Urinary bladder (tissue), 4 donors: ENCODE data around the gene TSPAN12. TPM values are rescaled to one million over a fixed set of nuclear protein-coding genes. Genes with fewer than 3 reads are reported as not detected.
A peak's percentile ranks its signal among the peaks of the same experiment; 100 is the strongest.
"Not testable (repeated sequence)": the region's sequence is repeated elsewhere in the genome, so short reads cannot be mapped to it uniquely, and the experiment has no call there.

ENCODE experiments used
- DNase-seq: peaks from one replicate; pipeline ENCODE4 v3.0.0-alpha.2; 2015; ENCODE audit errors: extremely low spot score
- H3K27ac ChIP-seq: one replicate; pipeline ENCODE4 v1.5.1; 2013; ENCODE audit warnings: low read depth, mild to moderate bottlenecking, moderate library complexity
- H3K36me3 ChIP-seq: one replicate; pipeline ENCODE4 v1.6.1; 2013; ENCODE audit warnings: mild to moderate bottlenecking, moderate library complexity; ENCODE audit not compliant: insufficient read depth
- H3K4me1 ChIP-seq: one replicate; pipeline ENCODE4 v1.6.1; 2013; ENCODE audit warnings: mild to moderate bottlenecking, moderate library complexity; ENCODE audit not compliant: insufficient read depth
- H3K4me3 ChIP-seq: one replicate; pipeline ENCODE4 v1.5.1; 2013; ENCODE audit warnings: low read depth, low read length
- WGBS: extraction: QIAGEN DNeasy Blood & Tissue Kit; methylation state at CpG from one replicate; pipeline ENCODE4 v1.1.7; 2013; 5-methylcytosine and 5-hydroxymethylcytosine counted together
- polyA plus RNA-seq: library from polyadenylated mRNA; stranded (reverse); fragments of 200-250 nt; gene quantifications from one replicate; pipeline ENCODE4 v1.2.3, GENCODE V29; 2013
- total RNA-seq: library from RNA; depleted of rRNA; stranded (reverse); fragments of >200 nt; gene quantifications from one replicate; pipeline ENCODE4 v1.2.3, GENCODE V29; 2014
- donor health status: healthy with polysubstance abuse.
- donor health status: healthy.

The TSPAN12 gene
- total RNA-seq (29.4 TPM), polyA plus RNA-seq (13.8 TPM)

- peaks cover 1% of the 10 kb centered on the region for H3K4me1 ChIP-seq
- H3K27ac ChIP-seq: peak within 1 kb of the TSS; percentile 92
- WGBS: under 1% methylated on average over 71 of the region's 71 CpGs
- no peaks in the 10 kb centered on the region for H3K36me3 ChIP-seq
- peak; percentile 52 for DNase-seq
- H3K4me3 ChIP-seq: peak within 1 kb of the TSS; percentile 78
Measured at GRCh38 chr7:120857588-120858573, at the start of gene TSPAN12. TSPAN12 (minus strand) TSS chr7:120858144; CDS start chr7:120856763, 1,381 bp downstream.

GRCh38 chr7:120898715-120899499, 41.0 kb upstream of the TSPAN12 start:
- 43% methylated on average over 4 of the region's 4 CpGs for WGBS
- no peaks in the 10 kb centered on the region for H3K4me1 ChIP-seq
- no peak for DNase-seq
- no peaks in the 10 kb centered on the region for H3K36me3 ChIP-seq
- no peak overlapping the region for H3K4me3 ChIP-seq
- H3K27ac ChIP-seq: no peak overlapping the region

DNA sequence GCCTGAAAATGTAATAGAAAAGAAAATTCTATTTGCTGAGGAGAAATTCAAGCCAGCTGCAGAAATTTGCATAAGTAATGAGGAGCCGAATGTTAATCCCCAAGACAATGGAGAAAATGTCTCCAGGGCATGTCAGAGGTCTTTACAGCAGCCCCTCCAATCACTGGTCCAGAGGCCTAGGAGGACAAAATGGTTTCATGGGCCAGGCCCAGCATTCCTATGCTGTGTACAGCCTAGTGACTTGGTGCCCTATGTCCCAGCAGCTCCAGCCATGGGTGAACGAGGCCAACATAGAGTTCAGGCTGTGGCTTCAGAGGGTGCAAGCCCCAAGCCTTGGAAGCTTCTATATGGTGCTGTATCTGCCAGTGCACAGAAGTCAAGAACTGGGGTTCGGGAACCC, 37.3 kb upstream of the TSPAN12 start:
- not testable (repeated sequence) for H3K36me3 ChIP-seq, H3K4me3 ChIP-seq, H3K4me1 ChIP-seq, H3K27ac ChIP-seq, DNase-seq
- WGBS: 91% methylated on average over 3 of the region's 3 CpGs

- H3K27ac ChIP-seq, H3K4me1 ChIP-seq, H3K4me3 ChIP-seq, H3K36me3 ChIP-seq, DNase-seq: not testable (repeated sequence)
- 78% methylated on average over 4 of the region's 4 CpGs for WGBS
Measured at GRCh38 chr7:120885602-120886001, 27.7 kb upstream of the TSPAN12 start.

- 70% methylated on average over 4 of the region's 4 CpGs for WGBS
- no peak for DNase-seq
Measured at GRCh38 chr7:120877701-120878100, 19.8 kb upstream of the TSPAN12 start.

DNA sequence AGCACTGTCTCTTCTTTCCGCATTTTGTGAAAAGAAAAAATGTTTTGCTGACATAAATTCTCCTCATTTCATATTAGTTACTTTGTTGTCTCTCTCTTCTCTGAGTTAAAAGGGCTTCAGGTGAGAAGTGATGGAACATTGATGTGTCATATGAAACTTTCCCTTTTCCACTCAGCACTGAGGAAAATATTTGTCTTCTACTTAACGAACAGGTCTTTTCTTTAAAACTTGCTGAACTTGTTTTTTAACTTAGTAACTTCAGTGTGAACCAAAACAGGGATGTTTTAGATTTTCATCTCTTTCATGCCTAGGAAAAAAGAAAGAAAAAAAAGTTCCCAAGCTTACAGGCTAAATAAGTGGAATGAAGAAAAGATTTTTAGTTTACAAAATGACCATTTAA, 19.0 kb upstream of the TSPAN12 start:
- Histone ChIP-seq H3K4me1 (no peaks in the 10 kb centered on the region), H3K4me3 (no peak overlapping the region), H3K27ac (no peak overlapping the region), H3K36me3 (no peaks in the 10 kb centered on the region)
- WGBS: 76% methylated on average over 2 of the region's 2 CpGs
- no peak for DNase-seq

More at GRCh38 chr7:120877701-120878100, 19.8 kb upstream of the TSPAN12 start:
- Histone ChIP-seq H3K4me3 (no peak overlapping the region), H3K36me3 (no peaks in the 10 kb centered on the region), H3K27ac (no peak overlapping the region), H3K4me1 (no peaks in the 10 kb centered on the region)

DNA sequence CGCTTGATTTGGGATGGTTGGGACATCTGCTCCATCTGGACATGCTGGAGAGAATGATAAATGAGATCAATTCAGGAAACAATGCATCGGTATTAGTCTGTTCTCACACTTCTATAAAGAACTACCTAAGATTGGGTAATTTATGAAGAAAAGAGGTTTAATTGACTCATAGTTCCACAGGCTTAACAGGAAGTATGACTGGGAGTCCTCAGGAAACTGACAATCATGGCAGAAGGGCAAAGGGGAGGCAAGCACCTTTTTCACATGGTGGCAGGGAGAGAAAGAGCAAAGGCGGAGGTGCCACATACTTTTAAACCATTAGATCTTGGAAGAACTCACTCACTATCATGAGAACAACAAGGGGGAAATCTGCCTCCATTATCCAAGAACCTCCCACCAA, 16.8 kb upstream of the TSPAN12 start:
- no peaks in the 10 kb centered on the region for H3K4me1 ChIP-seq
- no peak overlapping the region for H3K4me3 ChIP-seq
- no peaks in the 10 kb centered on the region for H3K36me3 ChIP-seq
- no peak for DNase-seq
- WGBS: 90% methylated on average over 3 of the region's 3 CpGs
- no peak overlapping the region for H3K27ac ChIP-seq

DNA sequence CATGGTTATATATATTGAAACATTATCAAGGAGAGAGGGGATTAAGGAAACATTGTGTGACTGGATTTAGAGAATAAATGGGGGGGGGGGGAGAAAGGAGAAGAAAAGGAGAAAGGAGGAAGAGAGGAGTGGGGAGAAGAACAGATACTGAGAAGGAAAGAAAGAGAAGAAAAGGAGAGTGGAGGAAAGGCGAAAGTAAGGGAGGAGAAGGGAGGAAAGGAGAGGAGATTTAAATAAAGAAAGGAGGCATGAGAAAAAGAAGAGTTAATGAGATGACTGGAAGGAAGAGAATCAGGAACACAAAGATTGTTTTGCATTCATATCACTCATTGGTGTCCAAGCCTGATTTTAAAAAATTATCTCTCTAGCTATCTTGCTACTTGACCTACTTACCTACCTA, 16.1 kb upstream of the TSPAN12 start:
- WGBS: 85% methylated on average over 1 of the region's 1 CpG

GRCh38 chr7:120873401-120873800, 15.5 kb upstream of the TSPAN12 start:
- 84% methylated on average over 4 of the region's 4 CpGs for WGBS
- no peaks in the 10 kb centered on the region for H3K4me1 ChIP-seq

More for the DNA sequence above, 16.1 kb upstream of the TSPAN12 start:
- H3K4me1 ChIP-seq: no peaks in the 10 kb centered on the region
- no peak overlapping the region for H3K4me3 ChIP-seq
- H3K27ac ChIP-seq: peak overlapping the region; percentile 23
- no peak for DNase-seq
- H3K36me3 ChIP-seq: no peaks in the 10 kb centered on the region

GRCh38 chr7:120869700-120870099, 11.8 kb upstream of the TSPAN12 start:
- Histone ChIP-seq H3K4me3 (no peak overlapping the region), H3K36me3 (no peaks in the 10 kb centered on the region), H3K4me1 (no peaks in the 10 kb centered on the region), H3K27ac (no peak overlapping the region)
- 67% methylated on average over 2 of the region's 2 CpGs for WGBS
- DNase-seq: no peak

More at GRCh38 chr7:120873401-120873800, 15.5 kb upstream of the TSPAN12 start:
- DNase-seq: no peak
- no peak overlapping the region for H3K27ac ChIP-seq
- no peak overlapping the region for H3K4me3 ChIP-seq
- H3K36me3 ChIP-seq: no peaks in the 10 kb centered on the region

- DNase-seq: no peak
- H3K4me1 ChIP-seq: no peaks in the 10 kb centered on the region
- H3K36me3 ChIP-seq: no peaks in the 10 kb centered on the region
- 87% methylated on average over 1 of the region's 1 CpG for WGBS
- H3K27ac ChIP-seq: no peak overlapping the region
- H3K4me3 ChIP-seq: no peak overlapping the region
Measured at GRCh38 chr7:120867932-120868331, 10.0 kb upstream of the TSPAN12 start.

- WGBS: 73% methylated on average over 1 of the region's 1 CpG
- H3K4me3 ChIP-seq: no peak overlapping the region
- DNase-seq: no peak
- H3K36me3 ChIP-seq: no peaks in the 10 kb centered on the region
- H3K27ac ChIP-seq: no peak overlapping the region
- no peaks in the 10 kb centered on the region for H3K4me1 ChIP-seq
Measured at GRCh38 chr7:120865191-120865981, 7.4 kb upstream of the TSPAN12 start.
